T1000 (cell line): ENCODE data around the gene GTF2F2.

ENCODE experiments used
- DNase-seq: peaks from one replicate; lab custom pipeline; 2025; ENCODE audit warnings: mixed read lengths; lab: John Stamatoyannopoulos, UW

Gene GTF2F2

DNA sequence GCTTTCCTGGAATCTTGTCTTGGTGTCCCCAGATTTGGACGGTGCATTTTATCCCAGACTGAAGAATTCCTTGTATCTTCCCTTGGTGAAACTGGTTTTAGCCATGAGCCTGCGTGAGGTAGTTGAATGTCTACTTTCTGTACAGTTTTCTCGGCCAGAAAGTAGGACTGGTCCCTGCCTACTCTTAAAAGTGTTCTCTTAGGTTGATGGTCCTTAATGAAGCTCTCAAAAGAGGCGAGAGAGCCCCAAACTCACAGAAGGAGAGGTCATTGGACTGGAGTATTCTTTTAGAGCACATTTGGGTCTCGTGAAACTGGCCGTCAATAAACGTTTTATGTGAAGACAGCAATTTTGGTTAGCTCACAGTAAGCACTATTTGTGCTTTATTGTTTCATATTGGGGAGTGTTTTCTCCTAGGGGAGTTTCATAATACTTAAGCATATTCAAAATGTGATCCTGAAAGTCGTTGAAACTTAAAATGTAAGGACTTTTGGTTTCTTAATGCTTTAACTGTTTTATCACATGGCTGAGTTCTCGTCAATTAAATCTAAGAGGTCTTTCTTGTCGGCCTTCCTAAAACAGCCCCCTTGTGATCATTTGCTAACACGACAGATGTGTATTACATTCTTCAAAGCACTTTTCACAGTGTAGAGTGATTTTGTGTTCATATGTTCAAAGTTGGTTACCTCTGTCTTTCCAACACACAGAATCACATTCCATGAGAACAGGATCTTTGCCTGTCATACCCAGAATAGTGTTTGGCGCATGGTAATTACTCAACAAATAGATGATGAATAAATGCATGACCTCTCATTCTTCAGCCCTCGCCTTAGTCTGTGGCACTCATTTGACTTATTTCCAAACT lies 889 bp downstream of the GTF2F2 start:
- DNase-seq: no peak

GRCh38 chr13:45122941-45123340 lies 2.6 kb downstream of the GTF2F2 start:
- DNase-seq: no peak

DNA sequence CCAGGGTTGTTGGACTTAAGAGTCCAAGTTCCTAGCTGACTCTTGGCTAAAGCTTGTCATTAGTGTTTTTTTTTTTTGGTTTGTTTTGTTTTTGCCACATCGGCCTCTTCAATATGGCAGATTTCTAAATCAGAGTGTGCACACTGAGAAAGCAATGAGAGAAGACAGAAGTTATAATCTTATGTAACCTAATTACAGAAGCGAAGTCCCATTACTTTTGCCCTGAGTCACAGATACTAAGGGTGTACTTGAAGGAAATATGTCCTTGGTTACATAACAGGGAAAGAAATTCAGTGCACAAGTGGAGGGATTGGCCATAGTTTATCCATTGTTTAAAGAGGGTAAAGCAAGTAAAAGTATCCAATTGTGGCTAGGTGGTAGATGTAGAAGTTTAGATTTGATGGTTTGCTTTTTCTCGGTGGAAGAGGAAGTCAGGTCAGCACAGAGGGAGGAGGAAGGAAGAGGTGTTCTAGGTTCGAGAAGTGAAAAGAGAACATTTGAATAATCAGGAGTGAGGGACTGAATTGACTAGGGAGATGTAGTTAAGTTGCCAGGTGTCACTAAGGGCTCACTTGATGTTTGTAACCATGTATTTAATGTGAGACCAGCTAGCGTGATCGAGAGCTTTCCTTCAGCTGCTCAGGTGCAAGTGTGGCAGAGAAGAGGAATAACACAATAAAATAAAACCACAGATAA lies 12.2 kb downstream of the GTF2F2 start:
- DNase-seq: no peak

DNA sequence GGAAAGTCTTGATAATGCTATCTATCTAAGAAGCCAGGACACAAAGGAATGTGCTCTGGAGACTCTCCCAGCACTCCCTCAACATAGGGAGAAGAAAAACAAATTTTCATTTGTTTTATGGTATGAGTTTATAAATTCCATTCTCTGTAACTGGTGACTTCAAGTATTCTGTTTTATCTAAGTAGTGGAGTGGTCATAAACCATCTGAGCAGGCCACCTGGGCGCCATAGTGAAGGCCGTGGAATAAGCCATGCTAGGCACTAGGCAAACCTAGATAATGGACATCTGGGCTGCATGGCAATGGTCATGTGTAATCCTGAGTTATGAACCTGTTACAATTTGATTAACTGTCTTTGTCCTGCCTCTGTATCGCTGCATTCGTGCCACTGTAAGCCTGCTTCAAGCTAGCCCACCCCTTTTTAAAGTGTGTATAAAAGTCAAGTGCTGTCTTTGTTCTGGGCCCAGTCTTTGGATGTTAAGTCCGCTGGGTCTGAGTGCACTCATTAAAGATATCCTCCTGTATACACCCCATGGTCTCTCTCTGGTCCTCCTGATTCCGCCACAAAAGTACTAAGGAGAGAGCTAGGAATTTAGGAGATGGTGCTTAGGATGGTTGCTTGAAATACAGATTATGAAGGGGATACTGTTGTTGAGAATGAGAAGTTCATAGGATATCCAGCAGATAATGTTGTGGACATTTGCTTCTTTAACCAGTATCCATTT lies 13.2 kb downstream of the GTF2F2 start:
- DNase-seq: no peak

DNA sequence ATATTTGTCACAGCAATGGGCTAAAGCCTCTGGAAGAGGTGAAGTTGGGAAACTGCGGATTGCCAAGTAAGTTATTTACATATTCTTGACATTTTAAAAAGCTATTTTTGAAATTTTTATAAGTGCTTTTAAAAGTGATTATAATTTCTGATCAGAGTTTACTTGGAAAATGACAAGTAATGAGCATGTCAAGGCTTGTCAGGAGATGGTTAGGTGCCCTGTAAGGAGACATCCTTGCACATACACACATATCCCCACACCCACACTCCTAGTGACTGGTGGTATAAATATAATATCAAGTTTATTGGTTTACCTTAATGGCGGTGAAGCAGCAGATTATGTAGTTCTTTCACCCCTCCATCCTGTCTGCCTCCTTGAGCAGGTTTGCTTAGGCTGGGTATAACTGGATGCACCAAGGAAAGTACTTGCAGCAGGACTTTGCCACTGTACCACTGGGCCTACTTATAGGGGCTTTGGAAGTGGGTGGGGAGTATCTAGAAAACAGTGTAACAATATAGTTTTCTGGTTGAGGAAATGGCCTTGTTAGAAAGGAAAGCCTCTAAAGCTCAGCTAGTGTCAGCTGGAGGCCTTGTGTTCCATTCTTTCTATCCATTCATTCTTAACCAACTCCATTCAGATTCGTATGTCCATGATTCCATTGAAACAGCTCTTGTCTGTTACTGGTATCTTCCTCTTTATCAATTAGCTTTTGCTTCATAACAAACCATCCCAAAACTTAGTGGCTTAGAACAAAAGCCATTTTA lies 16.6 kb downstream of the GTF2F2 start:
- no peak for DNase-seq

DNA sequence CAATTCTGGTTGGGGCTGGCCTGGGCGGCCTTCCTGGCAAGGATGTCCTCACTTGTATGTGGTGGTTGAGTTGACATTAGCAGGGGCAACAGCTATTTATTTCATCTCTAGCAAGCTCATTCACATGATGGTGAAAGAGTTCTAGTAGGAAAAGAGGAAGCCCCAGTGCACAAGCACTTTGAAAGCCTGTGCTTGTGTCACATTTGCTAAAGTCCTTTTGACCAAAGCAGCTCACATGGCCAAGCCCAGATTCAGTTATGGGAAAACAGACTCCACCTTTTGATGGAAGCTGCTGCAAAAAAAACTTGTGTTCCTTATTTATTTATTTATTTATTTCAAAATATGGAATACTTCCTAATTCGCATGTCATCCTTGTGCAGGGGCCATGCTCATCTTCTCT lies 17.2 kb downstream of the GTF2F2 start:
- no peak for DNase-seq

DNA sequence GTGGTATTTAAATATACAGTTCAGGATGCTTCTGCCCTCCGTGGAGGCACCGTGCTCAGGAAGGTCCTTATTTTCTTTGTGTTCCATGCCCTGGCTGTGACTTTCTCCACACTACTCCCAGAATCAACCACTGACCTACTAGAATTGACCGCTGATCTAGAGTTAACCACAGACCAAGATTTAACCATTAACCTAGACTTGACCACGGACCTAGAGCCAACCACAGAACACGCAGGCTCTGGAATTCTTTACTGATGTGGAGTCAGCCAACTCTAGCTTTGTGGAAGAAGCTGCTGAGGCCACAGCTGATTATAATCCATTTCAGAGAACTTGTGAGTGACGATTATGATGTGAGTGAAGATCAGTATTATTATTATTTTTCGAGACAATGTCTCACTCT lies 18.0 kb downstream of the GTF2F2 start:
- DNase-seq: no peak

DNA sequence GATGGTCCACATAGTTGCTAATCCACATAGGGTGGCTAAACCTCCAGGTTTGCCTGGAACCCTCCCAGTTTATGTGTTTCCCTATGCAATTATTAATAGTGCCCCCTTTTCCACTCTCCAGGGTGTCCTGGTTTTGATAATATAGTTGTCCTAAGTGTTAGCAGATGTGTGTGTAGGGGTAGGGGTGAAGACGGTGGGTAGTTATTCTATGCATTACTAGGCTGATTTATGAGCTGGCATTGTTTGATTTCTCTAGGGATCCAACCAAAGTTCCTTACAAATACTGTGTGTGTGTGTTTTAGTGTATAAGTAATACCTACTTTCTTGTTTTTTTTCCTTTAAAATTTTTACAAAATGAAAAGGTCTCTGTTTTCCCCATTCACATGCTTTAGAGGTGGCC lies 21.1 kb downstream of the GTF2F2 start:
- DNase-seq: no peak

- DNase-seq: no peak
Measured at GRCh38 chr13:45142440-45143345, 22.4 kb downstream of the GTF2F2 start.

DNA sequence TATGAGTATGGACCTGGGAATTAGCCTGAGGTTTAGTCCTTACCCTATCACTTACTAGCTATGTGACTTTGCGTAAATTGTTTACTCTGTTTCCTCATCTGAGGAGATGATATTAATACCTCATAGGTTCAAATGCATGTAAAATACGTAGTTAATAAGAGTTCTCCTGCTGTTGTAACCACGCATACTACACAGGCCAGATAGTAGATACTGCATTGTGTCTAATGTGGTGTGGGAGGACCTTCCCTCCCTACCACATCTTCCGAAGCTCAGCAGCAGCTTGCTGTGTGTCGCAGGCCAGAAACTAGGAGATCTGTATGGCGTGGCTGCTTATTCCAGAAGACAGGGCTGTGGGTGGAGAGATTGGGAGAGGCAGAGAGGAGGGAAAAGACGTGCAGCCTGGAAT lies 23.0 kb downstream of the GTF2F2 start:
- no peak for DNase-seq

DNA sequence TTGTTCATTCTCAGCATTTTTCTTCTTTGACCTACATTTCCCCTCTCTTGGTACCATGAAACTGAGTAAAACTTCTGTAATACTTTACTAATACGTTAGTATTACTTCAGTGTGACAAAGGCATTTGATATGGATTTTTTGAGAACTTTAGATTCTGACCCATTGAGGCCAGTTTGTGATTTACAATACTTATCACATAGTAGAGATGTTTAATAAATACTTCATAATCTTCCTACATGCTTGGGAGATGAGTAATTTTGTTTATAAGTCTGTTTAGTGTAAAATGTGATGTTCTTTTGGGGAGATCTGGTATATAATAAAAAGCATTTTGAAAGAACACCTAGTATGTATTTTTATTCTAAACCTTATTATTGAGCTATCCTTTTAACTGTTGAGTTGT lies 29.7 kb downstream of the GTF2F2 start:
- no peak for DNase-seq

DNA sequence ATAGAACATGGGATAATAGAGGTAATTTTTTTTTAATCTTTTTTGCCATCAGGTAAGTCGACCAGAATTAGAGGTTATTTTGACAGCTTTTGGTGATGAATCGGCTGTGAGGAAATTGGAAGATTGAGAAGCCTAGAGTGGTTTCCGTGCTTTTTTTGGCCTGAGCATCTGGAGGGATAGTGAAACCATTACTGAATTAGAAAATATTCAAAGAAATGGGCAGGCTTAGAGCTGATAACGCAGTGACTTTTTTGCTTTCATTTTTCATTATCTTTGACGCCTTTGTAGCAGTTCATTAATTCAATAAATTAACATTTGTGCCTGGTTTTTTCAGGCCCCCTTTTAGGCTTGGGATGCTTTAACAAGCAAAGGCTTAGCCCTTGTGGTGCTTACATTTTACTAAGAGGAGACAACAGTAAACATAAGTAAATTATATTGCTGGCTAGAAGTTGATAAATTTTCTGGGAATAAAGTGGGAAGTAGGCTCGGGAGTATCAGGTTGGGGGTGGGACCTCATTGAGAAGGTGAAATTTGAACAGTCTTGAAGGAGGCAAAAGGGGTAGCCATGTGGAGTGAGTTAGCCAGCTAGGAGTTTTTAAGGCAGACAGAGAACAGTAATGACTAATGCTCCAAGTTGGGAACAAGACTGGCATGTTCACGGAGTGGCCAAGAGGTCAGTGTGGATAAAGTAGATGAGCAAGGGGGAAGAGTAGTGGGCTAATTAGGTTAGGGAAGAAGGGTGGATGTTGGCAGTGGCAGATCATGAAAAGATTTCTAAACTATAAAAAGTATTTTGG lies 36.5 kb downstream of the GTF2F2 start:
- no peak for DNase-seq

DNA sequence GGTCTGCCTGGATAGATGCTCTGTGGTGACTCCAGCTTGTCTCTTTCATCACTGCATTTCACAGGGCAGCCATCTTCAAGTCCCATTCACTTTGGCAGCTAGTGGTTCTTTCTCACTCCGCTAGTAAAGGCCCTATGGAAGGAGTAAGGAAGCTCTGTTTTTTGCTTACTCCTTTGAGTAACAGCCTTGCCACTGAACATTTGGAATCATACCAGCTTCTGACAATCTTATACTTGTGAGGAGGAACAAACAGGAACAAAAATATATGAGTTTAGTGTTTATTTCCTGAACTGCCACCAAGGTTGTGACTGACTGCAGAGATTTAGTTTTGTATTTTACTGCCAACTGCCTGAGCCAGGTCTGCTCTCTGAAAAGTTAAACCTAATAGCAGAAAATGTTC lies 41.9 kb downstream of the GTF2F2 start:
- DNase-seq: no peak

DNA sequence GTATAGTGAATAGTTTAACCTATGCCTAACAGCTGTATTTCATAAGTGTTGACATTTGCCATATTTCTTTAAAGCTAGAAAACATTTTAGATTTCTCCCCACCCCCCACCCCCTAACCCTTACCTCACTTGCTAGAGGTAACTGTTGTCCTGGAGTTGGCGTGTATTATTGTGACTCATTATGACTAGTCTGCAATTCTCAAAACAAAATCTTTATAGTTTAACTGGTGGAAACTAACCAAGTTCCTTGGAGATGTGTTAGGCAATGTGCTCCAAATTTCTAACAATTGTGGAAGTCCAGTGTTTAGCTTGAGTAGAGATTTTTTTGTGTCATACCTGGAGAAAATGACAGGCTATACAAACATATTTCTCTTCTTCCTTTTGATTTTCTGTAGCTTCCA lies 42.5 kb downstream of the GTF2F2 start:
- no peak for DNase-seq

DNA sequence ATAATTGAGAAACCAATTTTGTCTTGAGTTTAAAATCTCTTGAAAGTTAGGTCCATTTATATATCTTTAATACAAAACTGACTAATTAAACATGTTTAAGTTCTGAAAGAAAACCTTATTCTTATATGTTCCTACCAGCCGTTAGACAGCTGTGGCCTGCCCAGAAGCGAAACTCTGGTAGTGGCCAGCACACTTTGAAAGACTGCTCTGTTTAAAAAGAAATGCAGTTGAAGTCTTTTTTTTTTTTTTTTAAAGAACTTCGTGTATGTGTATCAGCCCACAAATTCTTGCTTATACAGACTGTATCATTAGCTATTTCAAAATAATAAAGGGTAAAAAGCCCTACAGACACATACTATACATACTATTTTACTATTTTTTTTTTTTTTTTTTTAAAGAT lies 46.5 kb downstream of the GTF2F2 start:
- DNase-seq: no peak

DNA sequence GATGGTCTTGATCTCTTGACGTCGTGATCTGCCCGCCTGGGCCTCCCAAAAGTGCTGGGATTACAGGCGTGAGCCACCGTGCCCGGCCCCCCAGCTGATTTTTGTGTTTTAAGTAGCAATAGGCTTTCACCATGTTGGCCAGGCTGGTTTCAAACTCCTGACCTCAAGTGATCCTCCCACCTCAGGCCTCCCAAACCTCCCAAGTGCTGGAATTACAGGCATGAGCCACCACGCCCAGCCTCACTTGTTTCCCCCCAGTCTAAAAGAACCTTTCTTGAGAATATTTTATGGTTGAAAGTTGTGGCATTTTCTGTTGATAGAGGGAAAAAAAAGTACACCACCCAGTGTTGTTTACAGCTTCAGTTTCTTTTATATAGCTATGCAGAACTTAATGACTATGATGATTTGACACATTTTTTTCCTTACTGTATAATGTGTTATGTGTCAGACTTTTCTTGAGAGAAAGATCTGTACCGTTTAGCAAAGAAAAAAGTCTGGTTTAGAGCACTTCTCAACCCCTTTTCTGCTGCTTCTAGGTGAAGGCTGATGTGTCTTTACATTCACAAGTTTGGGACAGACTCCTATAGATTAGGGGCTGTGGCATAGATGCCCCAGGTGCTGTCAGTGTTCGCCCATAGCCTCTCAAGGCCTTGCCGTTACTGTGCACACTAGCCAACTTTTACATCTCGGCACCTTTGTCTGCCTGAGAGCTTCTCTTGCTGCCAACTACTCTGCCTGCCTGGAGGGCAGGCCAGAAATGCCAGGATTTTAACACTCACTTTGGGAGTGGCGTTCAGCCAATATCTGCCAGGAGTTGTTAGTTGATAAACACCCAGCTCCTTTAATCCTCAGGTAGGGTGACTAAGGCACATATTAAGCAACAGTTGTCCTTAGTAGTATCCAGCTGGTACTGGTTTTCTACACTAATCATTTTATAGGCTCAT lies 47.6 kb downstream of the GTF2F2 start:
- no peak for DNase-seq

- no peak for DNase-seq
Measured at GRCh38 chr13:45168555-45168930, 48.2 kb downstream of the GTF2F2 start.

DNA sequence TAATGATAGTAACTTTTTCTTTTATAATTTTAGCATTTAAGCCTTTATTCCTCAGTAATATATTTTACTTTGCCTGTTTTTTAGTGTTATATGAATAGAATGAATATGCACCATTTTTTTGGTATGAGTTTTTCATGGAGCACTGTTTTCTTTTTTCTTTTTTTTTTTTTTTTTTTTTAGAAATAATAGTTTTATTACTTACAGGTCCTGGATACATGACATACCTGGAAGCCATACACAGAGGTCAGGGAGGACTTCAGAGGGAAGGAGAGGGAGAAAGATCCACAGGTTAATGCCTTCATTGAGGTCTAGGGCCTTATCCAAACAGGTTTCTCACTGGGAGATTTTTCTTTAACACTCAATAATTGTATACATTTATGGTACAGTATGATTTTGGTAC lies 54.2 kb downstream of the GTF2F2 start:
- DNase-seq: no peak
